Measurements from ENCODE around the gene SINHCAF.

DNA sequence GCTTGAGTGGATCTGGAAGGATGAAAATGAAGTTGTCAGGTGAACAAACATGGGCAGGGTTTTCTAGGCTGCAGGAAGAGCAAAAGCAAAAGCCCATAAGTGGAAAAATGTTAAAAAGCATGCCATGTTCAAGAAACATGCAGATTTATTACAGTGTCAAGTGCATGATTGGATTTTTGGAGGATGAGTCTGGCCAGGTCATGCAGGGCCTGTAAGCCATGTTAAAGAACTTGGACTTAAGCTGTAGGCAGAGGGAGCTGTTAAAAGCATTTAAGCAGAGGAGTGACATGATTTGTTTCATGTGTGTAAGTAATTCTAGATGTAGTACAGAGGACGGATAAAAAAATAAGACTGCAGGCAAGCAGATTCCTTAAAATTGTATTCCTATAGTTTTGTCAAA lies 16.3 kb upstream of the SINHCAF start:
- TF ChIP-seq CTCF (conservative IDR thresholded peaks at IDR 0.05) (no peak), EZH2 (IDR thresholded peaks at IDR 0.05; ENCODE audit: low read depth) (no peak)

All from PC-9 (cell line).